HG03196 (cell line): Measurements from ENCODE around the gene TMEM158.

ENCODE experiments used
- ATAC-seq: cut with Tn5 transposase; IDR thresholded peaks from one replicate; pipeline ENCODE4 v1.9.1; 2021; ENCODE audit not compliant: unreplicated experiment

The TMEM158 gene

DNA sequence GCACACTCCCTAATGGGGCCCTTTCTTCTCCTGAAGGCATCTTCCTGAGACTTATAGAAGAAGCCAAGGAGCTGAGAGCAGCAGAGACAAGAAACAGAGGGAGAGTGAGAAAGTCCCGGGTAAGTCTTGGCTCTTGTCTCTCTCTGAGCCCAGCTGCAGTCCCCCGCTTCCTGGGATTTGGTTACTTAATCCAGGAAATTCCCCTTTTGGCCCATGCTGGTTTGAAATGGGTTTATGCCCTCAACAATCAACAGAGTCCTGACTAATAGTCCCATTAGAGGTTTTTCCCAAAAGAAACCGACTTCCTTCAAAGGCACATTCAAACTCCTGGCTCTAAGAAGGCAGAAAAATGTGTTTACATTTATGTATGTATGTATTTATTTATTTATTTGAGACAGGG lies 22.0 kb downstream of the TMEM158 start:
- no peak for ATAC-seq

- no peak for ATAC-seq
Measured at GRCh38 chr3:45199837-45200648, 26.0 kb downstream of the TMEM158 start.

- ATAC-seq, result no peak
Measured at GRCh38 chr3:45198264-45199260, 27.5 kb downstream of the TMEM158 start.

DNA sequence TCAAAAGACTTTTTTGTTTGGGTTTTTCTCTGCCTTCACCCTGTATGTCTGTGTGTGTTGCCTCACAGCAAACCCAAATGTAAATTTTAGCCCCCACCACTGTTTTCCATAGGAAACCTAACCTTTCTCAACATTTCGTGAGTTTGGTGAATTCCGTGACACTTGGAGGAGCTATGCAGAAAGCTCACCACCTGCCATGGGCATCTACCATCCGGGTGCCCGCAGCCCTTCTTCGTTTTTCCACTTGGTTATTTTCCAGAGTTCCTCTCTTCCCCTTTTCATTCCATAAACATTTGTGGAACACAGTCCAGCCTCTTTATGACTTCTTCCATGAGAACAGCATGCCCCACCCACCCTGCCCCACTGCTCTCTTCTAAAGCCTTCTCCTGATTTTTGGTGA lies 31.3 kb downstream of the TMEM158 start:
- ATAC-seq, result no peak

DNA sequence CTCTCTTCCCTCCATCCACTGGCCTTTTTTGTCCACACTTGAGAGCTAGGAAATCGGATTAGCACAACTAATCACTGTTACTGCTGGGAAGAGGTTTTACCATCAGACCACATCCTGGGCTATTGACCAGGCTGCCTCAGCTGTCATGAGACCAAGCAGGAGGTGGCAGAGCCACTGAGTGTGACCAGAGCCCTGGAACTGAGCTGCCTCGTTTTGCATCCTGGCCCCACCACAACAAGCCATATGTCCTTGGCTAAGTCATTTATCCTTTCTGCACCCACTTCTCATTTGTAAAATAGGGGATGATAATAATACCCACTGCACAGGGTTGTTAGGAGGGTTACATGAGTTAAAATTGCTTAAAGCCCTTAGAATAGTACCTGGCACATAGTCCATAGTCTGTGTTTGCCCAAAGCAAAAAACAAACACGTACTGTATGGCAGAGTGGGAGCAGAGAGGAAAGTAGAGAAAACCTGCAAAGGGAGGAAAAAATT lies 34.1 kb downstream of the TMEM158 start:
- ATAC-seq, result no peak

DNA sequence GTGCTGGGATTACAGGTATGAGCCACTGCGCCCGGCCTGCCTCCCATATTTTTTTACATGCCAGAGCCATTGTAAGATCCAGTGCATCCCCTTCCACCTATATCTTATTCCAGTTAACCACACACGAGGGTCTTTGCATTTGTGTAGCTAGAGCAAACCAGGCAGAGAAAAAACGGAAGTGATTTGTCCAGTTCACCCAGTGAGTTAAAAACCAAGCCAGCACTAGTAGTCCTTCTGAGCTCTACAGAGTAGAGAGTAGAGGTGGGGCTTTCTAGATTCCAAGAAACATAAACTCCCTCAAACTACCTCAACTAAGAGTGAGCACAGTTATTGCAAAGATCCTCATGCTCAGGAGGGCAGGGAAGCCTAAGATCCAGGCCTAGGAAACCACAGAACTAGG lies 34.7 kb downstream of the TMEM158 start:
- ATAC-seq, result no peak

GRCh38 chr3:45188719-45189659 lies 37.1 kb downstream of the TMEM158 start:
- no peak for ATAC-seq

- no peak for ATAC-seq
Measured at GRCh38 chr3:45187694-45188141, 38.4 kb downstream of the TMEM158 start.

DNA sequence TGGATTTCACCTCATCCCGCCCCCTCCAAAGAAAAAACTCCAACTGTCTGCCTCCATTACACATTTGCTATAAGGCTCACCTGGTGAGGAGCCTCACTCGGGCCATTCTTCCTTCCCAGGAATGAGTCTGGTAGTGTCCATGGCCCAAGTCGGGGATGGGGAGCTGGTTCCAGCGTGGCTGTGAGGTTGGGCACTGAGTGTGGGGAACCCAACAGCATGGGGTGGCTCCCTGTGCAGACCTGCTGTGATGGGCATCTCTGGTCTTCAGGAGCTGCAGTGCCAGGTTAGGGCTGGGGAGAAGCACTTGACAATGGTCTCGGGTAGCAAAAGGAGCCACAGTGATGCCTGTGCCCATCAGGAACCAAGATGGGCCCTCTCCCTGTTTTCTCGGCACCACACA lies 39.2 kb downstream of the TMEM158 start:
- no peak for ATAC-seq

GRCh38 chr3:45185461-45185860 lies 40.6 kb downstream of the TMEM158 start:
- no peak for ATAC-seq

- ATAC-seq, result no peak
Measured at GRCh38 chr3:45185052-45185451, 41.0 kb downstream of the TMEM158 start.

DNA sequence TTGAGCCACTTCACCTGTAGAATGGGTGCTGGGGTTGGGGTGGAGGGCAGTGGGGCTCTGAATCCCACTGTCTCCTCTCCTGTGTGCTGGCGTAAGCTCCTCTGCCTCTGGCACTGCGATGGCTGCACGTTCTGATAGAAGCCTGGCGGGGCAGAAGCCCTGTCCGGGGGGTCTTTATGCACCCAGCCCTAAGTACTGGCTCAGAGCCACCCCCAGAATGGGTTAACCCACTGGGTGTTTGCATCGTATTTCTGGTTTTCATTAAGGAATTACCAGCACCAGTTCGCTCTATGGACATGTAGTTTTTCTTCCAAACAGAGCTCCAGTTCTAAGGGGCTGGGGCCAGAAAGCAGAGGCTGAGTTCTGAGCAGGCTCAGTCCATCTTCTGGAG lies 42.2 kb downstream of the TMEM158 start:
- no peak for ATAC-seq

GRCh38 chr3:45182915-45183871 lies 42.9 kb downstream of the TMEM158 start:
- ATAC-seq, result no peak

DNA sequence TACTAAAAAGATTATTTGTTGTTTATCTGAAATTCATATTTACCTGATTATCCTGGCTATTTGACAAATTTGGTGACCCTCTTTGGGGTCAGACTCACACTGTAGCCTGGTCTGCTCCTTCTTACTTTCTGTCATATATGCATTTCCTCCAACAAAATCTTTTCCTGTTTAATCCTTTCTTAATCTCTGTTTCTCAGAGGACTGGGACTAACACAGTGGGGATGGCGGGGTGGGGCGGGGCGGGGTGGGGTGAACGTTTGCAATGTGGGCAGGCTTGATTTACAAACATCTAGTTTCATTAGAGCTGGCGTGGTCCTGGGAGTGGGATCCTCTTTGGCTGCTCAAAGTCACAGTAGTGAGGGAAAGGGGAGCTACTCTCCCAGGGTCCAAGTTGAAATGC lies 44.6 kb downstream of the TMEM158 start:
- ATAC-seq, result no peak

- no peak for ATAC-seq
Measured at GRCh38 chr3:45180899-45181298, 45.2 kb downstream of the TMEM158 start.

- no peak for ATAC-seq
Measured at GRCh38 chr3:45180051-45180450, 46.0 kb downstream of the TMEM158 start.

- no peak for ATAC-seq
Measured at GRCh38 chr3:45179163-45179562, 46.9 kb downstream of the TMEM158 start.

DNA sequence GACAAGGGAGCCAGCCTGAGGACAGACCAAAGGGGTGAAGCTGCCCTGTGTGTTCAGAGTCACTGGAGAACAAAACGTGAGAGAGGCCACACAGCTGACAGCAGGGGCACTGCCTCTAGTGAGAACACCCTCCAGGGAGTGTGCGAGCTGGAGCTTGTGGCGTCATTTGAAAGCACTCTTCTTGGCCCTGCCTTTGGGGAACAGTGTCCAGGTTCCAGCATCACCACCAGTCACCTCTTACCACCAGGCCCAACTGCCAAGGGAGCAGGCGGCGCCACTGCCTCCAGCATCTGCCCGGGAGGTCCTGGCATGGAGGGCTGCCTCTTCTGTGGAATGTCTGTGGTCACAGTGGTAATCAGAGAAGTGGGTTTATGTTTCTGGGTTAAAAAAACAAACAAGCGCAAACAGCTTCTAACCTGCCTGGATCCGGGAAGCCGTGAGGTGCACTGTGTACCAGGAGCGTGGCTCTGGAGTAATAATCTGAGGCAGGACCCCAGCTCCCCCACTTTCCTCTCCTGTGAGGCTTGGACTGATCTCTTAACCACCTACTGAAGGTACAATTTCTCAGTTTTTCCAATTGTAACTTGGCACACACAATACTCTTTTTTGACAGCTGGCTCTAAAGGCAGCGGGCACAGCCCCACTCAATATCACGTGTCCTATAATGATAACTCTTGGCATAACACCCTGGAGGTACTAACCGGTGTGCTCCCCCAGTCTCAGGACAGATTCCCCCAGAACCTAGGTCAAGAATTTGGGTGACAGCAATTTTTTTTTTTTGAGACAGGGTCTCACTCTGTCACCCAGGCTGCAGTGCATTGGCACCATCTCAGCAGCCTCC lies 47.7 kb downstream of the TMEM158 start:
- ATAC-seq, result no peak

DNA sequence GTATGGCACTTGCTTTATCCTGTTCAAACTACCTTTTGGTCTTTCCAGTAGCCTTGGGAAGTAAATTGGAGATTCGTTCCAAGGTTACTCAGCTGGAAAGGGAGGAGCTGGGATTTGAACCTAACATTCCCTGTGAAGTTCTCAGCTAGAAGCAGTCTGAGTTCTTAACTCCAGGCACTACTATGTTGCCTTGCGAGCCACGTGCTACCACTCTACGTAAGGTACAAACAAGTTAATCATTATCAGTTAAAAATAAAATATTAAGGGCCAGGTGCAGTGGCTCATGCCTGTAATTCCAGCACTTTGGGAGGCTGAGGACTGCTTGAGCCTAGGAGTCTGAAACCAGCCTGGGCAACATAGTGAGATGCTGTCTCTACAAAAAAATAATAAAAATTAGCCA lies 49.2 kb downstream of the TMEM158 start:
- ATAC-seq, result no peak
